Urinary bladder (tissue), 4 donors: ENCODE results near the gene PMF1. TPM values are rescaled to one million over a fixed set of nuclear protein-coding genes. Genes with fewer than 3 reads are reported as not detected.

Source experiments
- DNase-seq: peaks from one replicate; pipeline ENCODE4 v3.0.0-alpha.2; 2015; ENCODE audit errors: extremely low spot score
- H3K27ac ChIP-seq: one replicate; pipeline ENCODE4 v1.5.1; 2013; ENCODE audit warnings: low read depth, mild to moderate bottlenecking, moderate library complexity
- H3K36me3 ChIP-seq: one replicate; pipeline ENCODE4 v1.6.1; 2013; ENCODE audit warnings: mild to moderate bottlenecking, moderate library complexity; ENCODE audit not compliant: insufficient read depth
- H3K4me1 ChIP-seq: one replicate; pipeline ENCODE4 v1.6.1; 2013; ENCODE audit warnings: mild to moderate bottlenecking, moderate library complexity; ENCODE audit not compliant: insufficient read depth
- H3K4me3 ChIP-seq: one replicate; pipeline ENCODE4 v1.5.1; 2013; ENCODE audit warnings: low read depth, low read length
- WGBS: extraction: QIAGEN DNeasy Blood & Tissue Kit; methylation state at CpG from one replicate; pipeline ENCODE4 v1.1.7; 2013; 5-methylcytosine and 5-hydroxymethylcytosine counted together
- polyA plus RNA-seq: library from polyadenylated mRNA; stranded (reverse); fragments of 200-250 nt; gene quantifications from one replicate; pipeline ENCODE4 v1.2.3, GENCODE V29; 2013
- total RNA-seq: library from RNA; depleted of rRNA; stranded (reverse); fragments of >200 nt; gene quantifications from one replicate; pipeline ENCODE4 v1.2.3, GENCODE V29; 2014
- donor health status: healthy with polysubstance abuse.
- donor health status: healthy.

Gene PMF1
- total and polyA plus RNA-seq, 2 donors = 36.9 to 65.6 TPM

DNA sequence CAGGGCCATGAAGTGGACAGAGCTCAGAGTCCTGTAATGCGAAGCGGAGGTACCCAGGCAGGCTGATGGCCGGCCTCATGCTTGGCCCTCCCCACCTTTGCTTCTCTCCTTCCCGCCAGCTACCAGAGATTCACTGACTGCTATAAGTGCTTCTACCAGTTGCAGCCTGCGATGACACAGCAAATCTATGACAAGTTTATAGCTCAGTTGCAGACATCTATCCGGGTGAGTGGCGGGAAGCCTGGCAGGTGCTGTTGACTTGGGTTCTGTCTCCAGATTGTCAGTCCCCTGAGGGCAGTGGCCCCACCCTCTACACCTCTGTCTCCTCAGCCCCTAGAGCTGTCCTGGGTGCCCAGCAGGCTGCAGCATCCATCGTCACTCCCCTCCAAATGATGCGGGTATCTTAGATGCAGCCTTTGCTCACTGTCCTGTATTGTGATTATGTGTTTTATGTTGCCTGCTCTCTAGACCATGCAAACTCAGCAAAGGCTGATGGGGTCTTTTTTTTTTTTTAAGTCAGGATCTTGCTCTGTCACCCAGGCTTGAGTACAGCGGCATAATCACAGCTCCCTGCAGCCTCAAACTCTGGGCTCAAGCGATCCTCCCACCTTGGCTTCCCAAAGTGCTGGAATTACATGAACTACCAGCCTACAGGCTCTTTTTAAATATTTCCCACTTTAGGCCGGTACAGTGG lies 19.5 kb downstream of the PMF1 start:
- 93% methylated on average over 12 of the region's 12 CpGs for WGBS
- Histone ChIP-seq H3K27ac (no peak overlapping the region), H3K36me3 (peaks cover 5% of the 10 kb centered on the region), H3K4me1 (no peaks in the 10 kb centered on the region), H3K4me3 (no peak overlapping the region)
- no peak for DNase-seq

DNA sequence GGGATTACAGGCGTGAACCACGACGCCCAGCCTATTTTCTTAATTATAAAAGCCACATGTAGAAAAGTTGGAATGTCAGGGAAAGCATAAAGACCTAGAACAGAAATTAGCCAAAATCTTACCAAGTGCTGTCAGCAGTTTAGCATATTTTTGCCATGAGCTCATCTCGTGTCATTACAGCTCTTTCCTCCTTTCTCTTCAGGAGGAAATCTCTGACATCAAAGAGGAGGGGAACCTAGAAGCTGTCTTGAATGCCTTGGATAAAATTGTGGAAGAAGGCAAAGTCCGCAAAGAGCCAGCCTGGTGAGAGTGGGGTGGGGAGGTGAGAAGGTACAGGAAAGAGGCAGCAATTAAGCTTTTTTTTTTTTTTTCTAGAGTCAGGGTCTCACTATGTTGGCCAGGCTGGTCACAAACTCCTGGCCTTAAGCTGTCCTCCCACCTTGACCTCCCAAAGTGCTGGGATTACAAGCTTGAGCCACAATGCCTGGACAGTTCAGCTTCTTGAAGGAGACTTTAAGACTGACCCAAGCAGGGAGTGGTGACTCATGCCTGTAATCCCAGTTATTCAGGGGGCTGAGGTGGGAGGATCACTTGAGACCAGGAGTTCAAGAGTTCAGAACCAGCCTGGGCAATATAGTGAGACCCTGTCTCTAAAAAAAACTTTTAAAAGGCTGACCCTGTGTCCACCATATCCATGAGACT lies 20.8 kb downstream of the PMF1 start:
- H3K4me1 ChIP-seq = no peaks in the 10 kb centered on the region
- no peak for DNase-seq
- WGBS = 80% methylated on average over 5 of the region's 5 CpGs
- H3K27ac ChIP-seq = no peak overlapping the region
- H3K4me3 ChIP-seq = no peak overlapping the region
- peaks cover 6% of the 10 kb centered on the region for H3K36me3 ChIP-seq

GRCh38 chr1:156236164-156236563 lies 23.4 kb downstream of the PMF1 start:
- 94% methylated on average over 12 of the region's 12 CpGs for WGBS
- H3K36me3 ChIP-seq = peaks cover 8% of the 10 kb centered on the region
- H3K4me1 ChIP-seq = no peaks in the 10 kb centered on the region
- no peak for DNase-seq
- no peak overlapping the region for H3K4me3 ChIP-seq
- no peak overlapping the region for H3K27ac ChIP-seq

- no peaks in the 10 kb centered on the region for H3K4me1 ChIP-seq
- no peak for DNase-seq
- no peak overlapping the region for H3K4me3 ChIP-seq
- WGBS = 96% methylated on average over 5 of the region's 5 CpGs
- no peak overlapping the region for H3K27ac ChIP-seq
- peaks cover 8% of the 10 kb centered on the region for H3K36me3 ChIP-seq
Observed at GRCh38 chr1:156238248-156238647, 25.4 kb downstream of the PMF1 start.

DNA sequence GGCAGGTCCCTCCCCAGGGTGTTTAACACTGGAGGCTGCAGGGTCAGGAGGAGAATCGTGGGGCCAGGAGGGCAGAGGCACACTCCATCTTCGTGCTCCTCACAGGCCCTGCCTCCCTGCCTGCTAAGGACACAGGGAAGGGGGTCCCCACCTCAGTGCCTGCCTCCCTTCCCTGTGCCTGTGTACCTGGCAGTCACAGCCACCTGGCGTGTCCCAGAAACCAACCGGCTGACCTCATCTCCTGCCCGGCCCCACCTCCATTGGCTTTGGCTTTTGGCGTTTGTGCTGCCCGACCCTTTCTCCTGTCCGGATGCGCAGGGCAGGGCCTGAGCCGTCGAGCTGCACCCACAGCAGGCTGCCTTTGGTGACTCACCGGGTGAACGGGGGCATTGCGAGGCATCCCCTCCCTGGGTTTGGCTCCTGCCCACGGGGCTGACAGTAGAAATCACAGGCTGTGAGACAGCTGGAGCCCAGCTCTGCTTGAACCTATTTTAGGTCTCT lies 28.6 kb downstream of the PMF1 start:
- 70% methylated on average over 15 of the region's 15 CpGs for WGBS

DNA sequence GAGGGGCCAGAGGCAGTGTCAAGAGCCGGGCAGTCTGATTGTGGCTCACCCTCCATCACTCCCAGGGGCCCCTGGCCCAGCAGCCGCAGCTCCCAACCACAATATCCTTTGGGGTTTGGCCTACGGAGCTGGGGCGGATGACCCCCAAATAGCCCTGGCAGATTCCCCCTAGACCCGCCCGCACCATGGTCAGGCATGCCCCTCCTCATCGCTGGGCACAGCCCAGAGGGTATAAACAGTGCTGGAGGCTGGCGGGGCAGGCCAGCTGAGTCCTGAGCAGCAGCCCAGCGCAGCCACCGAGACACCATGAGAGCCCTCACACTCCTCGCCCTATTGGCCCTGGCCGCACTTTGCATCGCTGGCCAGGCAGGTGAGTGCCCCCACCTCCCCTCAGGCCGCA lies 29.1 kb downstream of the PMF1 start, which contains the start of gene BGLAP:
Gene BGLAP, plus strand, starts transcription at position 259 of the 400 bp plus-strand sequence. Its CDS starts 48 bp downstream, at position 307.
- 82% methylated on average over 14 of the region's 14 CpGs for WGBS
- no peak for DNase-seq
- Histone ChIP-seq H3K4me3 (no peak within 1 kb of the TSS), H3K36me3 (peaks cover 3% of the 10 kb centered on the region), H3K4me1 (no peaks in the 10 kb centered on the region), H3K27ac (no peak within 1 kb of the TSS)

More for the DNA sequence above, 28.6 kb downstream of the PMF1 start:
- Histone ChIP-seq H3K4me3 (no peak overlapping the region), H3K36me3 (peaks cover 6% of the 10 kb centered on the region), H3K4me1 (no peaks in the 10 kb centered on the region), H3K27ac (no peak overlapping the region)
- no peak for DNase-seq

GRCh38 chr1:156242738-156243137 lies 29.9 kb downstream of the PMF1 start:
- Histone ChIP-seq H3K4me3 (no peak overlapping the region), H3K27ac (no peak overlapping the region), H3K36me3 (peaks cover 3% of the 10 kb centered on the region), H3K4me1 (no peaks in the 10 kb centered on the region)
- DNase-seq = no peak
- 77% methylated on average over 10 of the region's 10 CpGs for WGBS

GRCh38 chr1:156244126-156244525 lies 31.3 kb downstream of the PMF1 start:
- 83% methylated on average over 2 of the region's 2 CpGs for WGBS
- Histone ChIP-seq H3K36me3 (peaks cover 2% of the 10 kb centered on the region), H3K4me3 (no peak overlapping the region), H3K27ac (no peak overlapping the region), H3K4me1 (no peaks in the 10 kb centered on the region)
- no peak for DNase-seq

- Histone ChIP-seq H3K27ac (no peak overlapping the region), H3K4me1 (no peaks in the 10 kb centered on the region), H3K36me3 (peaks cover 2% of the 10 kb centered on the region), H3K4me3 (no peak overlapping the region)
- WGBS = 88% methylated on average over 17 of the region's 17 CpGs
- no peak for DNase-seq
Observed at GRCh38 chr1:156244712-156245111, 31.9 kb downstream of the PMF1 start.

GRCh38 chr1:156245451-156246232 lies 32.8 kb downstream of the PMF1 start:
- no peak for DNase-seq
- no peaks in the 10 kb centered on the region for H3K36me3 ChIP-seq
- H3K4me3 ChIP-seq = no peak overlapping the region
- WGBS = 5% methylated on average over 69 of the region's 69 CpGs
- no peak overlapping the region for H3K27ac ChIP-seq
- H3K4me1 ChIP-seq = no peaks in the 10 kb centered on the region

DNA sequence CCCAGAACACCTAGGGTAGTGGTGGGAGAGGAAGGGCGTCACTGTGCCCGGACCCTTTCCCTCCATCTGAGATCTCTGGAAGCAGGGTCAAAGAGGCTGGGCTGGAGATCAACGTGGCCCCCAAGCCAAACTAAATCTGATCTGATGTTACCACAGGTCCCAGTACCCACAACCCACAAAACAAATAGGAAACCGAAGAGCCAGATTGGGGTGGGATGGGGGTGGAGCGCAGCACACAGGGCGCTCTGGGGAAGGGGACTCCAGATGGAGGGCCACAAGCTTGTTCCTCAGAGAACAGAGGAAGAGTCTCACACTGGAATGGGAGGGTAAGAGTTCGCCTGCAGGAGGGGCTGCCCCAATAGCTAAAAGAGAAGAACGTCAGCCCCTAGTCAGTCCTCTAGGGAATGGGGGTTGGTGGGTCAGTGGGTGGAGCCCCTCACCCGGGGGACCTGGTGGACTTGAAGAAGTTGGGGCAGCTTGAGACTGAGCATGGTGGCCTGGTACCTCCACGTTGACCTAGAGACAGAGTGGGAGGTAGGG lies 33.5 kb downstream of the PMF1 start:
- H3K4me1 ChIP-seq = no peaks in the 10 kb centered on the region
- H3K4me3 ChIP-seq = no peak overlapping the region
- no peaks in the 10 kb centered on the region for H3K36me3 ChIP-seq
- WGBS = 58% methylated on average over 10 of the region's 10 CpGs
- no peak overlapping the region for H3K27ac ChIP-seq
- DNase-seq = no peak

- no peak overlapping the region for H3K4me3 ChIP-seq
- 45% methylated on average over 16 of the region's 16 CpGs for WGBS
- DNase-seq = no peak
Observed at GRCh38 chr1:156246781-156247459, 34.1 kb downstream of the PMF1 start.

More at GRCh38 chr1:156246781-156247459, 34.1 kb downstream of the PMF1 start:
- no peak overlapping the region for H3K27ac ChIP-seq
- no peaks in the 10 kb centered on the region for H3K4me1 ChIP-seq
- H3K36me3 ChIP-seq = no peaks in the 10 kb centered on the region
